Keratinocyte (primary cell): ENCODE measurements around the gene VAC14. TPM values are rescaled to one million over a fixed set of nuclear protein-coding genes. Genes with fewer than 3 reads are reported as not detected.

Experiments used
- DNase-seq: peaks from one replicate; pipeline ENCODE4 v3.0.0-alpha.2; 2011; ENCODE audit warnings: low read depth, missing footprints, low spot score
- FAIRE-seq: peaks from 2 replicates; lab custom pipeline; 2011; peaks lifted over from hg19 to GRCh38; lab: Jason Lieb, UNC
- H2AFZ ChIP-seq: 2 replicates; pipeline ENCODE4 v1.6.0; 2012; ENCODE audit warnings: low read length, control low read depth, inconsistent platforms; ENCODE audit not compliant: control insufficient read depth
- H3K27ac ChIP-seq: 2 replicates; pipeline ENCODE4 v1.5.1; 2011; ENCODE audit warnings: low read length; ENCODE audit not compliant: control insufficient read depth, insufficient read depth
- H3K27me3 ChIP-seq: 3 replicates; pipeline ENCODE4 v1.6.0; 2011; ENCODE audit warnings: low read length; ENCODE audit not compliant: control insufficient read depth, insufficient read depth; ENCODE audit errors: extremely low read depth
- H3K36me3 ChIP-seq, 2 experiments: 2 replicates in 1 of 2; 3 replicates in 1 of 2; pipeline ENCODE4 v1.5.1; 2011; ENCODE audit warnings: low read length in 2 of 2, mild to moderate bottlenecking in 1 of 2; ENCODE audit not compliant: control insufficient read depth in 2 of 2, insufficient read depth in 2 of 2; ENCODE audit errors: extremely low read depth in 1 of 2
- H3K4me1 ChIP-seq: 3 replicates; pipeline ENCODE4 v1.5.1; 2011; ENCODE audit warnings: low read length; ENCODE audit not compliant: control insufficient read depth, insufficient read depth; ENCODE audit errors: extremely low read depth
- H3K4me2 ChIP-seq: 3 replicates; pipeline ENCODE4 v1.6.0; 2011; ENCODE audit warnings: low read depth, low read length; ENCODE audit not compliant: control insufficient read depth, insufficient read depth; ENCODE audit errors: extremely low read depth
- H3K4me3 ChIP-seq, 3 experiments: fragments of 200-600 bp in 1 of 3; sonication (generic) in 1 of 3; 2 replicates in 2 of 3; 3 replicates in 1 of 3; pipeline ENCODE4 v1.5.1; 2011 to 2016; ENCODE audit warnings: low read length in 3 of 3, mild to moderate bottlenecking in 3 of 3, control low read depth in 2 of 3, inconsistent platforms in 1 of 3, low read depth in 1 of 3, mixed read lengths in 1 of 3, mixed run types in 1 of 3, moderate library complexity in 1 of 3; ENCODE audit not compliant: control insufficient read depth in 2 of 3, insufficient read depth in 2 of 3; ENCODE audit errors: extremely low read depth in 1 of 3
- H3K79me2 ChIP-seq: 2 replicates; pipeline ENCODE4 v1.6.0; 2012; ENCODE audit warnings: low read length; ENCODE audit not compliant: control insufficient read depth, insufficient read depth
- H3K9ac ChIP-seq: 3 replicates; pipeline ENCODE4 v1.6.0; 2011; ENCODE audit warnings: low read length; ENCODE audit not compliant: control insufficient read depth, insufficient read depth; ENCODE audit errors: extremely low read depth
- H3K9me1 ChIP-seq: 3 replicates; pipeline ENCODE4 v1.6.0; 2011; ENCODE audit warnings: low read length; ENCODE audit not compliant: control insufficient read depth, insufficient read depth; ENCODE audit errors: extremely low read depth
- H3K9me3 ChIP-seq: 2 replicates; pipeline ENCODE4 v1.5.1; 2012; ENCODE audit warnings: low read depth, low read length; ENCODE audit not compliant: control insufficient read depth
- H4K20me1 ChIP-seq: 3 replicates; pipeline ENCODE4 v1.6.0; 2011; ENCODE audit warnings: low read length; ENCODE audit not compliant: control insufficient read depth, insufficient read depth; ENCODE audit errors: extremely low read depth
- EZH2 ChIP-seq: IDR thresholded peaks from one replicate; pipeline ENCODE4 v1.6.1; 2012; ENCODE audit warnings: inconsistent platforms, mild to moderate bottlenecking, low read length, moderate library complexity
- dilution Hi-C: fragments of 300-500 bp; cut with MboI; formaldehyde crosslinking; loops from one replicate; pipeline ENCODE4 v1.7.0; 2020; ENCODE audit warnings: low sequenced_read_pairs; ENCODE audit not compliant: extremely low pct_ligation_motif_present
- polyA plus RNA-seq, 5 experiments: library from polyadenylated mRNA; depleted of rRNA in 3 of 5; stranded (reverse) in 3 of 5; stranded (forward) in 1 of 5; unstranded in 1 of 5; fragments of >200 nt; gene quantifications; 1 replicate in 1 of 5; 2 replicates in 3 of 5; 3 replicates in 1 of 5; pipeline versions ENCODE4 v1.2.1 to v1.2.3, GENCODE V29; 2011 to 2012; ENCODE audit warnings: missing spikeins in 2 of 5, low read depth in 1 of 5, low replicate concordance in 1 of 5
- TF ChIP-seq, protein P1 (sequence below), 3 experiments: IDR thresholded peaks in 1 of 3; conservative IDR thresholded peaks in 1 of 3; optimal IDR thresholded peaks in 1 of 3; 2 replicates in 2 of 3; 3 replicates in 1 of 3; pipeline versions ENCODE3 to v1.5.1; 2011; ENCODE audit warnings: low read length in 3 of 3, mild to moderate bottlenecking in 3 of 3, moderate library complexity in 2 of 3, control low read depth in 1 of 3, inconsistent platforms in 1 of 3; ENCODE audit not compliant: insufficient read depth in 2 of 3; ENCODE audit errors: extremely low read depth in 1 of 3

Gene VAC14
- polyA plus RNA-seq, 1 donor (not counting 4 experiments of a cell fraction or from before 2014, with no cell fraction given), result 15.9 TPM

DNA sequence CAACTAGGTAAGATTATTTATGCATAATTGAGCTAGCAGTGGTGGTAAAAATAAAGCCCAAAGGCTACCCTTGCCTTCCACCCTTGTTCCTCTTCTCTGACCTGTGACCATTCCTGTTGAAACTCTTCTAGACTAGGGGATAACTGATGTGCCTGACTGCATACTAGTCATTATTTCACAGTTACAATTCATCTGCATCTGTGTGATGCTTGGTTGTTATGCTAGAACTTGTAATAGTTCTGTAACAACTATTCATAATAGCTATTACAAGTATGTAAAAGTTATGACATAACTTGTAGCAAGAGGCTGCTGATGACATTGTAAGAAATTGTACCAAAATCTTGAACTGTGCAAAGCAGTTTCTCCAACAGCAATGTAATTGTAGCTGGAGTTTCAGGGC lies 2.4 kb upstream of the VAC14 start:
- Histone ChIP-seq H3K27ac (no peak overlapping the region), H3K9me3 (no peaks in the 10 kb centered on the region), H4K20me1 (no peaks in the 10 kb centered on the region), H3K4me3 (no peak overlapping the region), H2AFZ (no peak overlapping the region), H3K36me3 (peaks cover 0 to 4% of the 10 kb centered on the region in 2 experiments), H3K9ac (no peak overlapping the region), H3K9me1 (no peaks in the 10 kb centered on the region), H3K79me2 (peaks cover 24% of the 10 kb centered on the region), H3K4me2 (no peak overlapping the region), H3K27me3 (no peaks in the 10 kb centered on the region), H3K4me1 (peaks cover 19% of the 10 kb centered on the region)
- FAIRE-seq (no peak), DNase-seq (no peak)
- dilution Hi-C loops, result no loop called here
- TF ChIP-seq, protein P1, sequence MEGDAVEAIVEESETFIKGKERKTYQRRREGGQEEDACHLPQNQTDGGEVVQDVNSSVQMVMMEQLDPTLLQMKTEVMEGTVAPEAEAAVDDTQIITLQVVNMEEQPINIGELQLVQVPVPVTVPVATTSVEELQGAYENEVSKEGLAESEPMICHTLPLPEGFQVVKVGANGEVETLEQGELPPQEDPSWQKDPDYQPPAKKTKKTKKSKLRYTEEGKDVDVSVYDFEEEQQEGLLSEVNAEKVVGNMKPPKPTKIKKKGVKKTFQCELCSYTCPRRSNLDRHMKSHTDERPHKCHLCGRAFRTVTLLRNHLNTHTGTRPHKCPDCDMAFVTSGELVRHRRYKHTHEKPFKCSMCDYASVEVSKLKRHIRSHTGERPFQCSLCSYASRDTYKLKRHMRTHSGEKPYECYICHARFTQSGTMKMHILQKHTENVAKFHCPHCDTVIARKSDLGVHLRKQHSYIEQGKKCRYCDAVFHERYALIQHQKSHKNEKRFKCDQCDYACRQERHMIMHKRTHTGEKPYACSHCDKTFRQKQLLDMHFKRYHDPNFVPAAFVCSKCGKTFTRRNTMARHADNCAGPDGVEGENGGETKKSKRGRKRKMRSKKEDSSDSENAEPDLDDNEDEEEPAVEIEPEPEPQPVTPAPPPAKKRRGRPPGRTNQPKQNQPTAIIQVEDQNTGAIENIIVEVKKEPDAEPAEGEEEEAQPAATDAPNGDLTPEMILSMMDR (optimal IDR thresholded peaks at IDR 0.05 in 1 of 3, IDR thresholded peaks at IDR 0.05 in 1 of 3, conservative IDR thresholded peaks at IDR 0.05 in 1 of 3; ENCODE audit: extremely low read depth in 1 of 3, insufficient read depth in 2 of 3, low read length in 3 of 3), result no peak
- no peak for TF ChIP-seq EZH2

DNA sequence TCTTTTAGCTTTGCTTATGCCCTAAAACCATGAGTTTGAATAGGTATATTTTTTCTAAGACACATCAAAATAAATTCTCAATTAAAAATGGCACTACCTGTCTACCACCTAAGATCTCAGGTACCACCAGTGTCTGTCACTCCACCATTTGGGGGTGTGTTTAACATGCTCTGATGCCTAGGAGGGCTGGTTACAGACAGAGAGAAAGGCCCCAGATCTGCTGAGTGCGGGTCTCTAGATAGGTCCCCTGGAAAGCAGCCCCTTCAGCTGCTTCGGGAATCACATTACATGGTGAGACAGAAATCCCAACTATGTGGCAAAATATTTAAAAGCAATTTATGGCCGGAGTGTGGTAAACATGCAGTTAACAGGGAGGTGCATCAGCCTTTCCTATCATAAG lies 653 bp upstream of the VAC14 start:
- no peaks in the 10 kb centered on the region for H3K9me3 ChIP-seq
- H4K20me1 ChIP-seq, result no peaks in the 10 kb centered on the region
- H3K9ac ChIP-seq, result no peak overlapping the region
- H3K36me3 ChIP-seq, result peaks cover 1 to 4% of the 10 kb centered on the region in 2 experiments
- peaks cover 19% of the 10 kb centered on the region for H3K4me1 ChIP-seq
- H3K4me2 ChIP-seq, result peak overlapping the region; percentile 63
- H3K27ac ChIP-seq, result peak overlapping the region; percentile 36
- DNase-seq, result no peak
- no peaks in the 10 kb centered on the region for H3K27me3 ChIP-seq
- H3K4me3 ChIP-seq, result peak overlapping the region in 1 of 3 experiments; percentile 90
- H3K79me2 ChIP-seq, result peaks cover 39% of the 10 kb centered on the region
- TF ChIP-seq EZH2, result no peak
- TF ChIP-seq, protein P1 (optimal IDR thresholded peaks at IDR 0.05 in 1 of 3, IDR thresholded peaks at IDR 0.05 in 1 of 3, conservative IDR thresholded peaks at IDR 0.05 in 1 of 3; ENCODE audit: extremely low read depth in 1 of 3, insufficient read depth in 2 of 3, low read length in 3 of 3), result no peak
- dilution Hi-C loops, result no loop called here
- no peak overlapping the region for H2AFZ ChIP-seq
- FAIRE-seq, result no peak
- no peaks in the 10 kb centered on the region for H3K9me1 ChIP-seq
